ENCODE measurements around the gene CCNB1IP1.

GRCh38 chr14:20329355-20329754 lies 3.7 kb downstream of the CCNB1IP1 start:
- TF ChIP-seq CTCF (IDR thresholded peaks at IDR 0.05) (no peak), POLR2A (IDR thresholded peaks at IDR 0.05) (no peak)

All from testis (tissue), 2 donors.